ENCODE data around the gene CDC20.

The CDC20 gene

GRCh38 chr1:43327549-43328292 is 31.1 kb upstream of the CDC20 start:
- DNase-seq (ENCODE audit: low read depth in 2 of 2), result no peak
- no peak for TF ChIP-seq CTCF (IDR thresholded peaks at IDR 0.05; ENCODE audit: low read depth, low read length)
- H3K4me3 ChIP-seq (replicated peaks in 1 of 2; ENCODE audit: low read depth in 2 of 2, low read length in 2 of 2), result no peak overlapping the region

DNA sequence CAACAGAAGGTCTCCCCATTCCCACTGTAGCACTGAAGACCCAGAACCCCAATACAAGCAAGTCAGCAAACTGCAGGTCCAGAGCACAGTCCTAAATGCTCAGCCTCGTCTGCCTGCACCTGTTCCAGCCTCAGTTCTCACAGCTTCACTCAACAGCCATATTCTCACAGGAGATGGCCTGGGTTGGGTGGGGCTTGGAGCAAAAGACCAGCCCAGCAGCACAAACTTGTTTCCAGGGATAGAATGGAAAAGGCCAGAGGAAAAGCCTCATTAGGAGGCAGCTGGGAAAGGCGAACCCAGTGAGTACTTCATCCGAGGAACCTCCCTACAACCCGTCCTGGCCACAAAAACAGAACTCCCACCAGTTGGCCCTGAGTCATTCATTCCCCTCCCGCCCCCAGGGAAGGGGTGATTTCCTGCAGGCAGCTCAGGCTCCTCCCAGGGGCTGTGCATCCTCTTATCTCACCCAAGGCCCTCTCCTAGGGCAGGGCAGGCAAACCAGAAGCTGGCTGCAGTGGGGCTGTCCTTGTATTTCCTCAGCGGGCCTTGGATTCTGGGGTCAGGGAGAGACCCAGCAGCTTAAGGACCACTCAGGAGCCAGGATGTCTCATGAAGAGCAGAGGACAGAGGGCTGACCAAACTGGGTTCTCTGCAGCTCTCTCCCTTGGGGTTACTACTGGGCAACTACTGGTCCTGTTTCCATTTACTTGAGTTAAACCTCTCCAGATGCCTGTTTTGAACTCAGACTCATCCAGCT is 28.6 kb upstream of the CDC20 start:
- H3K4me3 ChIP-seq (replicated peaks in 1 of 2; ENCODE audit: low read depth in 2 of 2, low read length in 2 of 2), result no peak overlapping the region
- TF ChIP-seq CTCF (IDR thresholded peaks at IDR 0.05; ENCODE audit: low read depth, low read length), result no peak
- DNase-seq (ENCODE audit: low read depth in 2 of 2), result peak; percentile 82 to 86

DNA sequence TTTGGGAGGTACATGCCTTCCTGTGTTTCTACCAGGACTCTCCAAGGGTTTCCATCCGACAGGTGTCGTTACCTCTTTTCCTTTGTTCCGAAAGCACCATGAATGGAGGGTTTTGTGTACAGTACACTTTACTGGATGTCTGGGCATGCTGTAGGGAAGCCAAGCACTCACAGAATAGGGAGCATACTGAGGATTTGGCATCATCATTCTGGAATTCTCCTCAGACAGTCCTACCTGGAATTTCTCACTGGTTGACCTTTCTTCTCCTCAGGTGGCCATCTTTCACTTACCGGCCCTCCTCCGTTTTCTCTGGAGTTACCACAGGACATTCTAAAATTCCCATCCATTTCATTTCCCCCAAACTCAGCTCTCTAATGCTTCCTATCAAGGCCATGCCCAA is 27.1 kb upstream of the CDC20 start:
- no peak overlapping the region for H3K4me3 ChIP-seq (replicated peaks in 1 of 2; ENCODE audit: low read depth in 2 of 2, low read length in 2 of 2)
- no peak for TF ChIP-seq CTCF (IDR thresholded peaks at IDR 0.05; ENCODE audit: low read depth, low read length)
- DNase-seq (ENCODE audit: low read depth in 2 of 2), result no peak

- DNase-seq (ENCODE audit: low read depth in 2 of 2), result no peak
- no peak overlapping the region for H3K4me3 ChIP-seq (replicated peaks in 1 of 2; ENCODE audit: low read depth in 2 of 2, low read length in 2 of 2)
- TF ChIP-seq CTCF (IDR thresholded peaks at IDR 0.05; ENCODE audit: low read depth, low read length), result no peak
Observed at GRCh38 chr1:43334453-43335205, 24.2 kb upstream of the CDC20 start.

DNA sequence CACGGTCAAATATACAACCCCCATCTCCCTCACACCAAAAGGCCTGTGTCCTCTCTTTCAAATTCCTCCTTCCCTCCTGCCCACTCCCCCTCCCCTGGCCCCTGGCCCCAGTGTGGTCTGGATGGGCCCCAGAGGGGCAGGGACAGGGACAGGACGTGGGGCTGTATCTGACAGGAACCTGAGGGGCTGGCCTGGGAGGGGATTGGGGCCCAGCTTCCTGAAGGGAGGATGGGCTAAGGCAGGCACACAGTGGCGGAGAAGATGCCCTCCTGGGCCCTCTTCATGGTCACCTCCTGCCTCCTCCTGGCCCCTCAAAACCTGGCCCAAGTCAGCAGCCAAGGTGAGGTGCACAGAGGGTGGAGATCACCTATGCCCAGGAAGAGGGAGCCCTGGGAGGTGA is 21.2 kb upstream of the CDC20 start, which contains the start of gene MPL:
Gene MPL (plus strand): TSS at position 231 of the 400 bp plus-strand sequence. CDS start 31 bp downstream, at position 262.
- no peak within 1 kb of the TSS for H3K4me3 ChIP-seq (replicated peaks in 1 of 2; ENCODE audit: low read depth in 2 of 2, low read length in 2 of 2)
- TF ChIP-seq CTCF (IDR thresholded peaks at IDR 0.05; ENCODE audit: low read depth, low read length), result no peak
- DNase-seq (ENCODE audit: low read depth in 2 of 2), result no peak

GRCh38 chr1:43338001-43338400 is 20.8 kb upstream of the CDC20 start:
- no peak for DNase-seq (ENCODE audit: low read depth in 2 of 2)
- no peak for TF ChIP-seq CTCF (IDR thresholded peaks at IDR 0.05; ENCODE audit: low read depth, low read length)
- no peak overlapping the region for H3K4me3 ChIP-seq (replicated peaks in 1 of 2; ENCODE audit: low read depth in 2 of 2, low read length in 2 of 2)
